GM18511 (cell line): ENCODE measurements around the gene BPIFB2.
"Not testable (repeated sequence)": the region's sequence is repeated elsewhere in the genome, so short reads cannot be mapped to it uniquely, and the experiment has no call there.

ENCODE experiments used
- ATAC-seq: cut with Tn5 transposase; IDR thresholded peaks from one replicate; pipeline ENCODE4 v1.9.1; 2021; ENCODE audit warnings: mild to moderate bottlenecking, moderate library complexity; ENCODE audit not compliant: unreplicated experiment

Gene BPIFB2

GRCh38 chr20:33034115-33034514, 26.6 kb downstream of the BPIFB2 start:
- ATAC-seq = no peak

- ATAC-seq = no peak
These were observed 27.5 kb downstream of the BPIFB2 start for GRCh38 chr20:33034901-33035492.

- ATAC-seq = no peak
These were observed 30.0 kb downstream of the BPIFB2 start for GRCh38 chr20:33037456-33037855.

- ATAC-seq = no peak
These were observed 30.7 kb downstream of the BPIFB2 start for GRCh38 chr20:33038243-33038642.

- ATAC-seq = no peak
These were observed 34.9 kb downstream of the BPIFB2 start for GRCh38 chr20:33042430-33042829.

GRCh38 chr20:33042983-33043730, 35.7 kb downstream of the BPIFB2 start:
- no peak for ATAC-seq

- no peak for ATAC-seq
These were observed 36.3 kb downstream of the BPIFB2 start for GRCh38 chr20:33043731-33044181.

- ATAC-seq = not testable (repeated sequence)
These were observed 37.7 kb downstream of the BPIFB2 start for GRCh38 chr20:33045129-33045721.

GRCh38 chr20:33046412-33046811, 38.9 kb downstream of the BPIFB2 start:
- no peak for ATAC-seq

- no peak for ATAC-seq
These were observed 43.8 kb downstream of the BPIFB2 start for GRCh38 chr20:33051333-33051732.

- no peak for ATAC-seq
These were observed 46.0 kb downstream of the BPIFB2 start, which contains the start of gene BPIFB3 for GRCh38 chr20:33053291-33054106. Gene BPIFB3 (plus strand): TSS chr20:33053903. CDS start chr20:33055436, 1,533 bp downstream.

GRCh38 chr20:33054381-33054780, 46.9 kb downstream of the BPIFB2 start:
- ATAC-seq = no peak

GRCh38 chr20:33054791-33055190, 47.3 kb downstream of the BPIFB2 start:
- no peak for ATAC-seq

- ATAC-seq = no peak
These were observed 51.6 kb downstream of the BPIFB2 start for GRCh38 chr20:33059136-33059535.

- no peak for ATAC-seq
These were observed 52.4 kb downstream of the BPIFB2 start for GRCh38 chr20:33059741-33060390.

- ATAC-seq = no peak
These were observed 54.1 kb downstream of the BPIFB2 start for GRCh38 chr20:33061658-33062028.

- no peak for ATAC-seq
These were observed 54.8 kb downstream of the BPIFB2 start for GRCh38 chr20:33062105-33062824.

- ATAC-seq = no peak
These were observed 55.3 kb downstream of the BPIFB2 start for GRCh38 chr20:33062825-33063149.

GRCh38 chr20:33063271-33063670, 55.8 kb downstream of the BPIFB2 start:
- ATAC-seq = no peak

GRCh38 chr20:33064572-33065287, 57.2 kb downstream of the BPIFB2 start:
- ATAC-seq = no peak
